Liver (tissue), 9 donors: ENCODE data around the gene WDR46. TPM values are rescaled to one million over a fixed set of nuclear protein-coding genes. Genes with fewer than 3 reads are reported as not detected.

Experiments
- DNase-seq: peaks from one replicate; pipeline ENCODE4 v3.0.0-alpha.2; 2017; ENCODE audit warnings: low spot score
- H3K27ac ChIP-seq, 2 donors: one replicate each; pipeline ENCODE4 v1.7.0; 2013; ENCODE audit warnings: inconsistent platforms in 2 of 2, low read length in 2 of 2, control low read depth in 1 of 2, low read depth in 1 of 2, mild to moderate bottlenecking in 1 of 2
- H3K27me3 ChIP-seq, 4 donors: one replicate each; pipeline versions ENCODE4 v1.6.1 to v1.7.0; 2013; ENCODE audit warnings: low read length in 3 of 4, inconsistent platforms in 1 of 4, mild to moderate bottlenecking in 1 of 4, moderate library complexity in 1 of 4; ENCODE audit not compliant: control insufficient read depth in 4 of 4, insufficient read depth in 4 of 4
- H3K36me3 ChIP-seq, 4 donors: one replicate each; pipeline versions ENCODE4 v1.6.1 to v1.7.0; 2013; ENCODE audit warnings: low read length in 3 of 4, mild to moderate bottlenecking in 3 of 4, low read depth in 1 of 4, moderate library complexity in 1 of 4; ENCODE audit not compliant: control insufficient read depth in 4 of 4, insufficient read depth in 3 of 4
- H3K4me1 ChIP-seq, 4 donors: one replicate each; pipeline versions ENCODE4 v1.6.1 to v1.7.0; 2013; ENCODE audit warnings: low read length in 3 of 4, mild to moderate bottlenecking in 3 of 4, moderate library complexity in 1 of 4; ENCODE audit not compliant: control insufficient read depth in 4 of 4, insufficient read depth in 4 of 4
- H3K4me3 ChIP-seq, 3 donors: one replicate each; pipeline versions ENCODE4 v1.6.1 to v1.7.0; 2013; ENCODE audit warnings: low read length in 3 of 3, control low read depth in 1 of 3, low read depth in 1 of 3, mild to moderate bottlenecking in 1 of 3
- H3K9ac ChIP-seq, 2 donors: one replicate each; pipeline ENCODE4 v1.7.0; 2013; ENCODE audit warnings: low read length in 2 of 2, mild to moderate bottlenecking in 2 of 2, moderate library complexity in 2 of 2, control low read depth in 1 of 2, low read depth in 1 of 2
- H3K9me3 ChIP-seq, 4 donors: one replicate each; pipeline versions ENCODE4 v1.6.1 to v1.7.0; 2013; ENCODE audit warnings: low read length in 3 of 4; ENCODE audit not compliant: control insufficient read depth in 4 of 4
- EGR1 ChIP-seq, 2 donors: IDR thresholded peaks; 2 replicates each; pipeline ENCODE4 v1.6.1; 2016 to 2018; ENCODE audit warnings: antibody characterized with exemption in 2 of 2, low read depth in 2 of 2
- FOXA1 ChIP-seq: IDR thresholded peaks from 2 replicates; pipeline ENCODE4 v1.6.1; 2016; ENCODE audit warnings: antibody characterized with exemption
- FOXA2 ChIP-seq: IDR thresholded peaks from 2 replicates; pipeline ENCODE4 v1.6.1; 2016; ENCODE audit warnings: antibody characterized with exemption
- HNF4A ChIP-seq, 2 donors: conservative IDR thresholded peaks; 2 replicates each; pipeline ENCODE4 v1.6.1; 2016; ENCODE audit warnings: antibody characterized with exemption in 2 of 2, mild to moderate bottlenecking in 2 of 2
- HNF4G ChIP-seq: IDR thresholded peaks from 2 replicates; pipeline ENCODE4 v1.6.1; 2016; ENCODE audit warnings: antibody characterized with exemption
- JUND ChIP-seq, 2 donors: IDR thresholded peaks; 2 replicates each; pipeline ENCODE4 v1.6.1; 2016; ENCODE audit warnings: antibody characterized with exemption in 2 of 2
- NR2F2 ChIP-seq: IDR thresholded peaks from 2 replicates; pipeline ENCODE4 v1.6.1; 2016; ENCODE audit warnings: antibody characterized with exemption
- RAD21 ChIP-seq, 2 donors: IDR thresholded peaks; 2 replicates each; pipeline ENCODE4 v1.6.1; 2016; ENCODE audit warnings: antibody characterized with exemption in 2 of 2, mild to moderate bottlenecking in 2 of 2
- RXRA ChIP-seq, 2 donors: IDR thresholded peaks; 2 replicates each; pipeline ENCODE4 v1.6.1; 2017 to 2018; ENCODE audit warnings: antibody characterized with exemption in 2 of 2, mild to moderate bottlenecking in 1 of 2
- SP1 ChIP-seq: IDR thresholded peaks from 2 replicates; pipeline ENCODE4 v1.6.1; 2018; ENCODE audit warnings: antibody characterized with exemption, mild to moderate bottlenecking
- TAF1 ChIP-seq: conservative IDR thresholded peaks from 2 replicates; pipeline ENCODE4 v1.6.1; 2016; ENCODE audit warnings: antibody characterized with exemption, mild to moderate bottlenecking
- YY1 ChIP-seq: IDR thresholded peaks from 2 replicates; pipeline ENCODE4 v1.6.1; 2016; ENCODE audit warnings: antibody characterized with exemption, mild to moderate bottlenecking
- WGBS: extraction: QIAGEN DNeasy Blood & Tissue Kit; methylation state at CpG from one replicate; pipeline ENCODE4 v1.1.7; 2013; 5-methylcytosine and 5-hydroxymethylcytosine counted together
- polyA plus RNA-seq, 2 donors: library from polyadenylated mRNA; stranded (reverse) in 1 of 2; unstranded in 1 of 2; fragments of 200-250 nt in 1 of 2; fragments of >200 nt in 1 of 2; fragmentation: Nextera tagmentation in 1 of 2; extraction: Ambion mirVana in 1 of 2; gene quantifications; one replicate each; pipeline versions ENCODE4 v1.2.1 to v1.2.3, GENCODE V29; 2013 to 2015
- total RNA-seq, 2 donors: library from RNA; depleted of rRNA; stranded (reverse); fragments of >200 nt; gene quantifications; one replicate each; pipeline ENCODE4 v1.2.3, GENCODE V29; 2014
- TF ChIP-seq, protein P1 (sequence below): IDR thresholded peaks from 2 replicates; pipeline ENCODE4 v1.6.1; 2016; ENCODE audit warnings: antibody characterized with exemption
- TF ChIP-seq, protein P2 (sequence below): IDR thresholded peaks from 2 replicates; pipeline ENCODE4 v1.6.1; 2016; ENCODE audit warnings: antibody characterized with exemption
- TF ChIP-seq, protein P3 (sequence below): fragments of 150-350 bp; IDR thresholded peaks from 2 replicates; pipeline ENCODE4 v1.5.1; 2017; ENCODE audit warnings: improper control_type of control experiment, low read depth, low read length; ENCODE audit not compliant: missing input control
- TF ChIP-seq, protein P4 (sequence below): IDR thresholded peaks from 2 replicates; pipeline ENCODE4 v1.6.1; 2016; ENCODE audit warnings: antibody characterized with exemption, mild to moderate bottlenecking
- TF ChIP-seq, protein P5 (sequence below): IDR thresholded peaks from 2 replicates; pipeline ENCODE4 v1.6.1; 2016; ENCODE audit warnings: antibody characterized with exemption
- donor health status: healthy.
- donor health status: healthy.
- donor health status: healthy.
- donor health status: healthy.
- donor health status: healthy.

WDR46 gene
- total and polyA plus RNA-seq, 4 donors: 17.9 to 30.2 (median 25.7) TPM

DNA sequence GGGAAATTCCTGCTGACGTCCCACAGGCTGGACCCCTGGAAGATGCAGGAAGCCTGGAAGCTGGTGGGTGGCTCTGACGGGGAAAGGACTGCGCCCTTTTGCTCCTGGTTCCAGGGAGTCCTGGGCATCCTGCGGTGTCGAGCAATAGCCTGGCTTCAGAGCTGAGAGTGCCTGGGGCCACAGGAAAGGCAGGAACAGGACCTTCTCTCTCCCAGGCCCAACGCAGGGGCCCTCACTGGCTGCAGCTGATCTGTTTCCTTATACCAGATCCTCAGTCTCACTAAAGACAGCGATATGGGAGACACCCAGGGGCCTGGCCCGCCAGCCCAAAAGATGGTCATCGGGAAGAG lies 10.7 kb downstream of the WDR46 start:
- Histone ChIP-seq H3K4me3 (no peak overlapping the region), H3K4me1 (peaks cover 5 to 38% (median 24%) of the 10 kb centered on the region in 4 donors), H3K9ac (no peak overlapping the region), H3K9me3 (no peaks in the 10 kb centered on the region), H3K27ac (no peak overlapping the region), H3K36me3 (peaks cover 0 to 52% (median 14%) of the 10 kb centered on the region in 4 donors), H3K27me3 (no peaks in the 10 kb centered on the region)
- 84% methylated on average over 9 of the region's 9 CpGs for WGBS
- DNase-seq: no peak
- no peak for TF ChIP-seq SP1
- TF ChIP-seq, protein P1, sequence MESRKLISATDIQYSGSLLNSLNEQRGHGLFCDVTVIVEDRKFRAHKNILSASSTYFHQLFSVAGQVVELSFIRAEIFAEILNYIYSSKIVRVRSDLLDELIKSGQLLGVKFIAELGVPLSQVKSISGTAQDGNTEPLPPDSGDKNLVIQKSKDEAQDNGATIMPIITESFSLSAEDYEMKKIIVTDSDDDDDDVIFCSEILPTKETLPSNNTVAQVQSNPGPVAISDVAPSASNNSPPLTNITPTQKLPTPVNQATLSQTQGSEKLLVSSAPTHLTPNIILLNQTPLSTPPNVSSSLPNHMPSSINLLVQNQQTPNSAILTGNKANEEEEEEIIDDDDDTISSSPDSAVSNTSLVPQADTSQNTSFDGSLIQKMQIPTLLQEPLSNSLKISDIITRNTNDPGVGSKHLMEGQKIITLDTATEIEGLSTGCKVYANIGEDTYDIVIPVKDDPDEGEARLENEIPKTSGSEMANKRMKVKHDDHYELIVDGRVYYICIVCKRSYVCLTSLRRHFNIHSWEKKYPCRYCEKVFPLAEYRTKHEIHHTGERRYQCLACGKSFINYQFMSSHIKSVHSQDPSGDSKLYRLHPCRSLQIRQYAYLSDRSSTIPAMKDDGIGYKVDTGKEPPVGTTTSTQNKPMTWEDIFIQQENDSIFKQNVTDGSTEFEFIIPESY: no peak
- no peak for TF ChIP-seq EGR1 (IDR thresholded peaks at IDR 0.05; ENCODE audit: low read depth in 2 of 2)
- no peak for TF ChIP-seq TAF1
- no peak for TF ChIP-seq FOXA1
- no peak for TF ChIP-seq NR2F2
- no peak for TF ChIP-seq HNF4G

DNA sequence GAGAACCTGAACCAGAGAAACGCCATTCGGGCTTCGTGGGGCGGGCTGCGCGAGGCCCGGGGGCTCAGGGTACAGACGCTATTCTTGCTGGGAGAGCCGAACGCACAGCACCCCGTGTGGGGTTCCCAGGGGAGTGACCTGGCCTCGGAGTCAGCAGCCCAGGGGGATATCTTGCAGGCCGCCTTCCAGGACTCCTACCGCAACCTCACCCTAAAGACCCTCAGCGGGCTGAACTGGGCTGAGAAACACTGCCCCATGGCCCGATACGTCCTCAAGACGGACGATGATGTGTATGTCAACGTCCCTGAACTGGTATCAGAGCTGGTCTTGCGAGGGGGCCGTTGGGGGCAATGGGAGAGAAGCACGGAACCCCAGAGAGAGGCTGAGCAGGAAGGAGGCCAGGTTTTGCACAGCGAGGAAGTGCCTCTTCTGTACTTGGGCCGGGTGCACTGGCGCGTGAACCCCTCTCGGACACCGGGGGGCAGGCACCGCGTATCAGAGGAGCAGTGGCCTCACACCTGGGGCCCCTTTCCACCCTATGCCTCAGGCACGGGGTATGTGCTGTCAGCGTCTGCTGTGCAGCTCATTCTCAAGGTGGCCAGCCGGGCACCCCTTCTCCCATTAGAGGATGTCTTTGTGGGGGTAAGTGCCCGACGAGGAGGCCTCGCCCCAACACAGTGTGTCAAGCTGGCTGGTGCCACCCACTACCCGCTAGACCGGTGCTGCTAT lies 11.2 kb downstream of the WDR46 start:
- H3K27me3 ChIP-seq: no peaks in the 10 kb centered on the region
- 67% methylated on average over 39 of the region's 39 CpGs for WGBS
- peak overlapping the region; percentile 63 to 64 for H3K27ac ChIP-seq
- no peak for DNase-seq
- H3K36me3 ChIP-seq: peaks cover 0 to 50% (median 15%) of the 10 kb centered on the region in 4 donors
- H3K4me1 ChIP-seq: peaks cover 7 to 43% (median 30%) of the 10 kb centered on the region in 4 donors
- H3K9me3 ChIP-seq: no peaks in the 10 kb centered on the region
- H3K9ac ChIP-seq: no peak overlapping the region
- H3K4me3 ChIP-seq: peak overlapping the region in 2 of 3 donors; percentile 30 to 59
- TF ChIP-seq HNF4A (conservative IDR thresholded peaks at IDR 0.05) (no peak), SP1 (no peak), RAD21 (IDR thresholded peaks at IDR 0.05) (no peak), HNF4G (no peak), TAF1 (no peak), EGR1 (IDR thresholded peaks at IDR 0.05; ENCODE audit: low read depth in 2 of 2) (no peak), RXRA (IDR thresholded peaks at IDR 0.05) (no peak), NR2F2 (no peak), JUND (IDR thresholded peaks at IDR 0.05) (no peak), FOXA2 (no peak), FOXA1 (no peak), YY1 (no peak)
- TF ChIP-seq, protein P2, sequence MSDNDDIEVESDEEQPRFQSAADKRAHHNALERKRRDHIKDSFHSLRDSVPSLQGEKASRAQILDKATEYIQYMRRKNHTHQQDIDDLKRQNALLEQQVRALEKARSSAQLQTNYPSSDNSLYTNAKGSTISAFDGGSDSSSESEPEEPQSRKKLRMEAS: no peak
- TF ChIP-seq, protein P3, sequence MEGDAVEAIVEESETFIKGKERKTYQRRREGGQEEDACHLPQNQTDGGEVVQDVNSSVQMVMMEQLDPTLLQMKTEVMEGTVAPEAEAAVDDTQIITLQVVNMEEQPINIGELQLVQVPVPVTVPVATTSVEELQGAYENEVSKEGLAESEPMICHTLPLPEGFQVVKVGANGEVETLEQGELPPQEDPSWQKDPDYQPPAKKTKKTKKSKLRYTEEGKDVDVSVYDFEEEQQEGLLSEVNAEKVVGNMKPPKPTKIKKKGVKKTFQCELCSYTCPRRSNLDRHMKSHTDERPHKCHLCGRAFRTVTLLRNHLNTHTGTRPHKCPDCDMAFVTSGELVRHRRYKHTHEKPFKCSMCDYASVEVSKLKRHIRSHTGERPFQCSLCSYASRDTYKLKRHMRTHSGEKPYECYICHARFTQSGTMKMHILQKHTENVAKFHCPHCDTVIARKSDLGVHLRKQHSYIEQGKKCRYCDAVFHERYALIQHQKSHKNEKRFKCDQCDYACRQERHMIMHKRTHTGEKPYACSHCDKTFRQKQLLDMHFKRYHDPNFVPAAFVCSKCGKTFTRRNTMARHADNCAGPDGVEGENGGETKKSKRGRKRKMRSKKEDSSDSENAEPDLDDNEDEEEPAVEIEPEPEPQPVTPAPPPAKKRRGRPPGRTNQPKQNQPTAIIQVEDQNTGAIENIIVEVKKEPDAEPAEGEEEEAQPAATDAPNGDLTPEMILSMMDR: no peak
- TF ChIP-seq, protein P4, sequence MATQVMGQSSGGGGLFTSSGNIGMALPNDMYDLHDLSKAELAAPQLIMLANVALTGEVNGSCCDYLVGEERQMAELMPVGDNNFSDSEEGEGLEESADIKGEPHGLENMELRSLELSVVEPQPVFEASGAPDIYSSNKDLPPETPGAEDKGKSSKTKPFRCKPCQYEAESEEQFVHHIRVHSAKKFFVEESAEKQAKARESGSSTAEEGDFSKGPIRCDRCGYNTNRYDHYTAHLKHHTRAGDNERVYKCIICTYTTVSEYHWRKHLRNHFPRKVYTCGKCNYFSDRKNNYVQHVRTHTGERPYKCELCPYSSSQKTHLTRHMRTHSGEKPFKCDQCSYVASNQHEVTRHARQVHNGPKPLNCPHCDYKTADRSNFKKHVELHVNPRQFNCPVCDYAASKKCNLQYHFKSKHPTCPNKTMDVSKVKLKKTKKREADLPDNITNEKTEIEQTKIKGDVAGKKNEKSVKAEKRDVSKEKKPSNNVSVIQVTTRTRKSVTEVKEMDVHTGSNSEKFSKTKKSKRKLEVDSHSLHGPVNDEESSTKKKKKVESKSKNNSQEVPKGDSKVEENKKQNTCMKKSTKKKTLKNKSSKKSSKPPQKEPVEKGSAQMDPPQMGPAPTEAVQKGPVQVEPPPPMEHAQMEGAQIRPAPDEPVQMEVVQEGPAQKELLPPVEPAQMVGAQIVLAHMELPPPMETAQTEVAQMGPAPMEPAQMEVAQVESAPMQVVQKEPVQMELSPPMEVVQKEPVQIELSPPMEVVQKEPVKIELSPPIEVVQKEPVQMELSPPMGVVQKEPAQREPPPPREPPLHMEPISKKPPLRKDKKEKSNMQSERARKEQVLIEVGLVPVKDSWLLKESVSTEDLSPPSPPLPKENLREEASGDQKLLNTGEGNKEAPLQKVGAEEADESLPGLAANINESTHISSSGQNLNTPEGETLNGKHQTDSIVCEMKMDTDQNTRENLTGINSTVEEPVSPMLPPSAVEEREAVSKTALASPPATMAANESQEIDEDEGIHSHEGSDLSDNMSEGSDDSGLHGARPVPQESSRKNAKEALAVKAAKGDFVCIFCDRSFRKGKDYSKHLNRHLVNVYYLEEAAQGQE: no peak
- TF ChIP-seq, protein P5, sequence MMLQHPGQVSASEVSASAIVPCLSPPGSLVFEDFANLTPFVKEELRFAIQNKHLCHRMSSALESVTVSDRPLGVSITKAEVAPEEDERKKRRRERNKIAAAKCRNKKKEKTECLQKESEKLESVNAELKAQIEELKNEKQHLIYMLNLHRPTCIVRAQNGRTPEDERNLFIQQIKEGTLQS: no peak
